ENCODE measurements around the gene SMG6.
A peak's percentile ranks its signal among the peaks of the same experiment; 100 is the strongest.

The SMG6 gene

GRCh38 chr17:2057760-2058585 is 245.6 kb downstream of the SMG6 start:
- POLR2A ChIA-PET (ENCODE audit: low non-redundant PET) = no interaction called here
- DNase-seq (ENCODE audit: low spot score) = no peak
- H3K27ac ChIP-seq = no peak overlapping the region
- CTCF ChIA-PET = interaction anchor here (0.6 to 2.7 kb wide), 7 partner anchors 150 to 331 kb away, joined by 3 to 31 read pairs (median 4); no protein-coding TSS in a partner anchor
- TF ChIP-seq, protein P1, sequence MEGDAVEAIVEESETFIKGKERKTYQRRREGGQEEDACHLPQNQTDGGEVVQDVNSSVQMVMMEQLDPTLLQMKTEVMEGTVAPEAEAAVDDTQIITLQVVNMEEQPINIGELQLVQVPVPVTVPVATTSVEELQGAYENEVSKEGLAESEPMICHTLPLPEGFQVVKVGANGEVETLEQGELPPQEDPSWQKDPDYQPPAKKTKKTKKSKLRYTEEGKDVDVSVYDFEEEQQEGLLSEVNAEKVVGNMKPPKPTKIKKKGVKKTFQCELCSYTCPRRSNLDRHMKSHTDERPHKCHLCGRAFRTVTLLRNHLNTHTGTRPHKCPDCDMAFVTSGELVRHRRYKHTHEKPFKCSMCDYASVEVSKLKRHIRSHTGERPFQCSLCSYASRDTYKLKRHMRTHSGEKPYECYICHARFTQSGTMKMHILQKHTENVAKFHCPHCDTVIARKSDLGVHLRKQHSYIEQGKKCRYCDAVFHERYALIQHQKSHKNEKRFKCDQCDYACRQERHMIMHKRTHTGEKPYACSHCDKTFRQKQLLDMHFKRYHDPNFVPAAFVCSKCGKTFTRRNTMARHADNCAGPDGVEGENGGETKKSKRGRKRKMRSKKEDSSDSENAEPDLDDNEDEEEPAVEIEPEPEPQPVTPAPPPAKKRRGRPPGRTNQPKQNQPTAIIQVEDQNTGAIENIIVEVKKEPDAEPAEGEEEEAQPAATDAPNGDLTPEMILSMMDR (conservative IDR thresholded peaks at IDR 0.05; ENCODE audit: low read depth) = no peak

DNA sequence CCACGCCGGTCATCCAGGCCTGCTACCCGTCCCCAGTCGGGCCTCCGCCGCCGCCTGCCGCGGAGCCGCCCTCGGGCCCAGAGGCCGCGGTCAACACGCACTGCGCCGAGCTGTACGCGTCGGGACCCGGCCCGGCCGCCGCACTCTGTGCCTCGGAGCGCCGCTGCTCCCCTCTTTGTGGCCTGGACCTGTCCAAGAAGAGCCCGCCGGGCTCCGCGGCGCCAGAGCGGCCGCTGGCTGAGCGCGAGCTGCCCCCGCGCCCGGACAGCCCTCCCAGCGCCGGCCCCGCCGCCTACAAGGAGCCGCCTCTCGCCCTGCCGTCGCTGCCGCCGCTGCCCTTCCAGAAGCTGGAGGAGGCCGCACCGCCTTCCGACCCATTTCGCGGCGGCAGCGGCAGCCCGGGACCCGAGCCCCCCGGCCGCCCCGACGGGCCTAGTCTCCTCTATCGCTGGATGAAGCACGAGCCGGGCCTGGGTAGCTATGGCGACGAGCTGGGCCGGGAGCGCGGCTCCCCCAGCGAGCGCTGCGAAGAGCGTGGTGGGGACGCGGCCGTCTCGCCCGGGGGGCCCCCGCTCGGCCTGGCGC is 246.3 kb downstream of the SMG6 start:
- TF ChIP-seq, protein P1 (conservative IDR thresholded peaks at IDR 0.05; ENCODE audit: low read depth) = no peak
- POLR2A ChIA-PET (ENCODE audit: low non-redundant PET) = no interaction called here
- H3K27ac ChIP-seq = no peak overlapping the region
- CTCF ChIA-PET = interaction anchor here (0.6 to 2.7 kb wide), 4 partner anchors 175 to 210 kb away, joined by 3 to 31 read pairs (median 6); no protein-coding TSS in a partner anchor
- DNase-seq (ENCODE audit: low spot score) = no peak

DNA sequence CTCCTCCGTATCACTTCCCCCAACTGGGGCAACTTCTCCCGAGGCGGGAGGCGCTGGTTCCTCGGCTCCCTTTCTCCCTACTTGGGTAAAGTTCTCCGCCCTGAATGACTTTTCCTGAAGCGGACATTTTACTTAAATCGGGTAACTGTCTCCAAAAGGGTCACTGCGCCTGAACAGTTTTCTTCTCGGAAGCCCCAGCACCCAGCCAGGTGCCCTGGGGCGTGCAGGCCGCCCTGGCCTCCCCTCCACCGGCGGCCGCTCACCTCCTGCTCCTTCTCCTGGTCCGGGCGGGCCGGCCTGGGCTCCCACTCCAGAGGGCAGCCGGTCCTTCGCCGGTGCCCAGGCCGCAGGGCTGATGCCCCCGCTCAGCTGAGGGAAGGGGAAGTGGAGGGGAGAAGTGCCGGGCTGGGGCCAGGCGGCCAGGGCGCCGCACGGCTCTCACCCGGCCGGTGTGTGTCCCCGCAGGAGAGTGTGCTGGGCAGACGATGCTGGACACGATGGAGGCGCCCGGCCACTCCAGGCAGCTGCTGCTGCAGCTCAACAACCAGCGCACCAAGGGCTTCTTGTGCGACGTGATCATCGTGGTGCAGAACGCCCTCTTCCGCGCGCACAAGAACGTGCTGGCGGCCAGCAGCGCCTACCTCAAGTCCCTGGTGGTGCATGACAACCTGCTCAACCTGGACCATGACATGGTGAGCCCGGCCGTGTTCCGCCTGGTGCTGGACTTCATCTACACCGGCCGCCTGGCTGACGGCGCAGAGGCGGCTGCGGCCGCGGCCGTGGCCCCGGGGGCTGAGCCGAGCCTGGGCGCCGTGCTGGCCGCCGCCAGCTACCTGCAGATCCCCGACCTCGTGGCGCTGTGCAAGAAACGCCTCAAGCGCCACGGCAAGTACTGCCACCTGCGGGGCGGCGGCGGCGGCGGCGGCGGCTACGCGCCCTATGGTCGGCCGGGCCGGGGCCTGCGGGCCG is 247.1 kb downstream of the SMG6 start:
- no peak overlapping the region for H3K27ac ChIP-seq
- no peak for DNase-seq (ENCODE audit: low spot score)
- TF ChIP-seq, protein P1 (conservative IDR thresholded peaks at IDR 0.05; ENCODE audit: low read depth) = no peak
- ChIA-PET POLR2A (ENCODE audit: low non-redundant PET) (no interaction called here), CTCF (interaction anchor here (0.6 to 3.4 kb wide), 5 partner anchors 188 to 729 kb away, joined by 3 to 84 read pairs (median 5); no protein-coding TSS in a partner anchor)

GRCh38 chr17:2055292-2056205 is 248.0 kb downstream of the SMG6 start:
- peak overlapping the region; percentile 38; the same call in 1 of the 2 replicates for H3K27ac ChIP-seq
- TF ChIP-seq, protein P1 (conservative IDR thresholded peaks at IDR 0.05; ENCODE audit: low read depth) = no peak
- ChIA-PET CTCF (interaction anchor here (0.6 to 3.4 kb wide), 15 partner anchors 23 to 730 kb away, joined by 3 to 84 read pairs (median 3); no protein-coding TSS in a partner anchor), POLR2A (ENCODE audit: low non-redundant PET) (no interaction called here)
- DNase-seq (ENCODE audit: low spot score) = no peak

DNA sequence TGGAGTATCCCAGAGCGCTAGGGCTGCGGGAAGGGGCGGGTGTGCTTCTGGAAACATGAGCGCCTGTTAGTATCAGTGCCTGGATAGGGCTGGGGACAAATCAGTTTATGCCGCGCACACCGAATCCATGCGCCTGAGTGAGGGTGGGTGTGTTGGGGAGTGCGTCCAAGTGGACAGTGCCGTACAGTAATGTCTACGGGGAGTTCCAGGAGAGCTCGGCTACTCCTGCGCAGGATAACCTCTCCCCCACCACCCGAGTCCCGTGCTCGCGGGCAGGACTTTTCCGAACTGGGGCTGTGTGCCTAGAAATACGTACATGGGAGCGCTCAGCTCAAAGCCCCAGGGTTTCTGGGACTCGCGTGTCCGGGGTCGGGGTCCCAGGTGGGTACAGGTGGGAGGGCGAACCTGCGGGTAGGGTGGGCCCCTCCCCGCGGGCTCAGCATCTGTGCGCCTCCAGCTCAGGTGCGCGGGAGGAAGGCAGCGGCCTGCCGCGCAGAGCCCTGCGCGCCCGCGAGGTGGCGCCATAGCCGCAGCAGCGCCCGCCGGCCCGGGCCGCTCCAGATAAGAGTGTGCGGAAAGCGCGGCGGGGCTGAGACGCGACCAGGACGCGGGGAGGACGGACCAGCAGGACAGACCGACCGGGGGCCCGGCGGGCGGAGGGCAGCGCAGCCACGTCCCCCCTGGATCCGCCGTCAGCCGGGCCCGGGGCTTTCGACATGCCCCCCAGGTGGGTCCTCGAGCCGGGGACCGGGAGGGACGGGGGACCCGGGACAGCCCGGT is 248.9 kb downstream of the SMG6 start, which contains the start of gene HIC1:
HIC1 (plus strand) TSS at position 592 of the 780 bp plus-strand sequence. CDS start 1,588 bp downstream, outside the sequence.
- H3K27ac ChIP-seq = peak within 1 kb of the TSS; percentile 38; the same call in 1 of the 2 replicates
- TF ChIP-seq, protein P1 (conservative IDR thresholded peaks at IDR 0.05; ENCODE audit: low read depth) = peak; percentile 92
- ChIA-PET CTCF (interaction anchor here (0.6 to 3.4 kb wide), 30 partner anchors 8 to 534 kb away, joined by 3 to 84 read pairs (median 3); no protein-coding TSS in a partner anchor), POLR2A (ENCODE audit: low non-redundant PET) (no interaction called here)
- DNase-seq (ENCODE audit: low spot score) = peak; percentile 81
